Kidney (tissue), 14 donors: ENCODE data around the gene HOXA4. TPM values are rescaled to one million over a fixed set of nuclear protein-coding genes. Genes with fewer than 3 reads are reported as not detected.
A peak's percentile ranks its signal among the peaks of the same experiment; 100 is the strongest.

Experiments used
- DNase-seq, 5 donors: peaks; one replicate each; pipeline ENCODE4 v3.0.0-alpha.2; 2013 to 2020
- FAIRE-seq: peaks from 2 replicates; lab custom pipeline; 2012; peaks lifted over from hg19 to GRCh38; lab: Jason Lieb, UNC
- H3K27ac ChIP-seq, 2 donors: one replicate each; pipeline ENCODE4 v1.7.0; 2013; ENCODE audit warnings: low read depth in 2 of 2, low read length in 2 of 2, inconsistent platforms in 1 of 2
- H3K27me3 ChIP-seq: one replicate; pipeline ENCODE4 v1.7.1; 2013; ENCODE audit warnings: low read length, inconsistent platforms; ENCODE audit not compliant: control insufficient read depth, insufficient read depth
- H3K36me3 ChIP-seq, 3 donors: one replicate each; pipeline versions ENCODE4 v1.7.0 to v1.7.1; 2013; ENCODE audit warnings: low read length in 3 of 3, control low read depth in 1 of 3, inconsistent platforms in 1 of 3; ENCODE audit not compliant: insufficient read depth in 3 of 3, control insufficient read depth in 2 of 3
- H3K4me1 ChIP-seq, 3 donors: one replicate each; pipeline versions ENCODE4 v1.7.0 to v1.7.1; 2013; ENCODE audit warnings: low read length in 3 of 3, inconsistent platforms in 1 of 3, low read depth in 1 of 3; ENCODE audit not compliant: control insufficient read depth in 2 of 3, insufficient read depth in 2 of 3
- H3K4me3 ChIP-seq, 3 donors: one replicate each; pipeline versions ENCODE4 v1.7.0 to v1.8.1; 2013; ENCODE audit warnings: low read length in 3 of 3, control low read depth in 1 of 3, inconsistent platforms in 1 of 3
- H3K9ac ChIP-seq, 3 donors: one replicate each; pipeline versions ENCODE4 v1.7.0 to v1.7.1; 2013; ENCODE audit warnings: low read length in 3 of 3, control low read depth in 1 of 3, inconsistent platforms in 1 of 3
- H3K9me3 ChIP-seq, 3 donors: one replicate each; pipeline versions ENCODE4 v1.7.0 to v1.7.1; 2013; ENCODE audit warnings: low read length in 3 of 3, control low read depth in 1 of 3, inconsistent platforms in 1 of 3; ENCODE audit not compliant: control insufficient read depth in 2 of 3, insufficient read depth in 1 of 3
- intact Hi-C: fragments of 100-400 bp; cut with DNase I; formaldehyde crosslinking; loops from one replicate; pipeline ENCODE4 v1.11.1; 2022
- polyA plus RNA-seq: library from polyadenylated mRNA; stranded (reverse); fragments of 350-450 nt; fragmentation: Illumina TruSeq; extraction: RNeasy Lipid Tissue Mini Kit (QIAGEN cat#74804); gene quantifications from one replicate; pipeline ENCODE4 v1.2.3, GENCODE V29; 2014; ENCODE audit warnings: low read depth, low replicate concordance; ENCODE audit not compliant: insufficient read depth
- total RNA-seq: library from RNA; stranded (reverse); fragmentation: NEBNext Ultra II Directional; extraction: Animal tissue kit (Norgen Biotek cat#: 25700); gene quantifications from one replicate; pipeline ENCODE4 v1.2.1, GENCODE V29; 2021
- TF ChIP-seq, protein P1 (sequence below): IDR thresholded peaks from 3 replicates; pipeline ENCODE4 v1.5.1; 2012; ENCODE audit warnings: mild to moderate bottlenecking, moderate library complexity, borderline replicate concordance; ENCODE audit not compliant: insufficient read depth; ENCODE audit errors: extremely low read depth
- donor health status: control.
- donor health status: control.
- donor health status: control.
- donor health status: control.
- donor health status: control.
- donor health status: DM: yes; HTN: yes; CAD: no.
- donor health status: Normal renal cell carcinoma (clear cell type).

Gene HOXA4
- total and polyA plus RNA-seq, 2 donors from 2014 or later, result 11.2 to 13.0 TPM

DNA sequence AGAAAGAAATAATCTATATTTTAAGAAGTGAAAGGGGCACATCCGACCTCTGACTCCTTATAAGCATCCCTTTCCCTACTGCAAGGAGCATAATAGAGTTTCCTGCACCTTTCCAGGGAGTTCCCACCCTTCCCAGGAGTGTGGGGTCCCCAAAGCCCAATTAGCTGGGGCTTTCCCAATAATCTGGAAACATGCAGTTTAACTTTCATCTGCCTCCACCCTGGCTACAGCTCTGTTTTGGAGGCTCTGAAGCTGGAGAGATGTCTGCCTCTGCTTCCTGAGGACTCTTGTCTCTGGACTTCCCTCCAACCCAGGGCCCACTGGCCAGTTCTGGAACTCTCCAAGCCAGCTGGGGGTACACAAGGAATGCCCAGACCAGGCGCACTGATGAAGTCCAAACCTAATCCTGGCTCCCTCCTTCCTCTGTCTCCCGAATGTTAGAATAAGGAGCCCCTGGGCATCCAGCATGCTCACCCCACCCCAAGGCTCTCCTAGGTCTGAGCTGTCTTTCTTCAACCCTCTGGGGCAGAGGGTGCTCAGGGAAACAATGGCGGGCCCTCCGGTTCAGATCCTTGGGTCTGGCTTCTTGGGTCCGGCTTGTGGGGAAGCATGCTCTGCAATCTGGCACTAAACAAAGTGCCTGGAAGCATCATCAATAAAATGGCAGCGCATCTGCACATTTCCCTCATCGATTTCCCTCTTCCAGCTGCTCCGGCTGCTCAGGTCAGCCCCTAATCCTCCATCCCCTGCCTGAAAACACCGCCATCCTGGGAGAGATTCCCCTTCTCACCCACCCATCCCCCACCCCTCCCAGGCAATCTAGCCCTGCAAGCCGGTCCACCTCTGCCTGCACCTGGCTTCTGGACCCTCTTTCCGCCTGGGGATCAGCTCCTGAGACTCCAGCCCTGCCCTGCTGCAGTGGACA is 13.3 kb downstream of the HOXA4 start:
- peaks cover 13 to 32% (median 26%) of the 10 kb centered on the region in 3 donors for H3K4me1 ChIP-seq
- H3K9me3 ChIP-seq, result no peaks in the 10 kb centered on the region
- H3K36me3 ChIP-seq, result peaks cover 0 to 2% (median 0%) of the 10 kb centered on the region in 3 donors
- FAIRE-seq (no peak), DNase-seq (peak in 3 of 5 donors; percentile 61 to 76 (median 62))
- TF ChIP-seq, protein P1, sequence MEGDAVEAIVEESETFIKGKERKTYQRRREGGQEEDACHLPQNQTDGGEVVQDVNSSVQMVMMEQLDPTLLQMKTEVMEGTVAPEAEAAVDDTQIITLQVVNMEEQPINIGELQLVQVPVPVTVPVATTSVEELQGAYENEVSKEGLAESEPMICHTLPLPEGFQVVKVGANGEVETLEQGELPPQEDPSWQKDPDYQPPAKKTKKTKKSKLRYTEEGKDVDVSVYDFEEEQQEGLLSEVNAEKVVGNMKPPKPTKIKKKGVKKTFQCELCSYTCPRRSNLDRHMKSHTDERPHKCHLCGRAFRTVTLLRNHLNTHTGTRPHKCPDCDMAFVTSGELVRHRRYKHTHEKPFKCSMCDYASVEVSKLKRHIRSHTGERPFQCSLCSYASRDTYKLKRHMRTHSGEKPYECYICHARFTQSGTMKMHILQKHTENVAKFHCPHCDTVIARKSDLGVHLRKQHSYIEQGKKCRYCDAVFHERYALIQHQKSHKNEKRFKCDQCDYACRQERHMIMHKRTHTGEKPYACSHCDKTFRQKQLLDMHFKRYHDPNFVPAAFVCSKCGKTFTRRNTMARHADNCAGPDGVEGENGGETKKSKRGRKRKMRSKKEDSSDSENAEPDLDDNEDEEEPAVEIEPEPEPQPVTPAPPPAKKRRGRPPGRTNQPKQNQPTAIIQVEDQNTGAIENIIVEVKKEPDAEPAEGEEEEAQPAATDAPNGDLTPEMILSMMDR, result no peak
- peak overlapping the region; percentile 96 for H3K27ac ChIP-seq
- H3K4me3 ChIP-seq, result peak overlapping the region; percentile 61 to 74 (median 64)
- no peaks in the 10 kb centered on the region for H3K27me3 ChIP-seq
- intact Hi-C loops, result no loop called here
- peak overlapping the region; percentile 78 to 89 (median 79) for H3K9ac ChIP-seq

GRCh38 chr7:27116031-27116961 is 14.3 kb downstream of the HOXA4 start:
- intact Hi-C loops, result no loop called here
- FAIRE-seq, result no peak
- Histone ChIP-seq H3K36me3 (peaks cover 0 to 2% (median 0%) of the 10 kb centered on the region in 3 donors), H3K9ac (peak overlapping the region; percentile 79 to 89 (median 85)), H3K4me1 (peaks cover 13 to 31% (median 24%) of the 10 kb centered on the region in 3 donors), H3K4me3 (peak overlapping the region; percentile 61 to 74 (median 64)), H3K9me3 (no peaks in the 10 kb centered on the region), H3K27ac (peak overlapping the region; percentile 96), H3K27me3 (no peaks in the 10 kb centered on the region)
- DNase-seq, result peak; percentile 52 to 89 (median 59)
- TF ChIP-seq, protein P1, result no peak

DNA sequence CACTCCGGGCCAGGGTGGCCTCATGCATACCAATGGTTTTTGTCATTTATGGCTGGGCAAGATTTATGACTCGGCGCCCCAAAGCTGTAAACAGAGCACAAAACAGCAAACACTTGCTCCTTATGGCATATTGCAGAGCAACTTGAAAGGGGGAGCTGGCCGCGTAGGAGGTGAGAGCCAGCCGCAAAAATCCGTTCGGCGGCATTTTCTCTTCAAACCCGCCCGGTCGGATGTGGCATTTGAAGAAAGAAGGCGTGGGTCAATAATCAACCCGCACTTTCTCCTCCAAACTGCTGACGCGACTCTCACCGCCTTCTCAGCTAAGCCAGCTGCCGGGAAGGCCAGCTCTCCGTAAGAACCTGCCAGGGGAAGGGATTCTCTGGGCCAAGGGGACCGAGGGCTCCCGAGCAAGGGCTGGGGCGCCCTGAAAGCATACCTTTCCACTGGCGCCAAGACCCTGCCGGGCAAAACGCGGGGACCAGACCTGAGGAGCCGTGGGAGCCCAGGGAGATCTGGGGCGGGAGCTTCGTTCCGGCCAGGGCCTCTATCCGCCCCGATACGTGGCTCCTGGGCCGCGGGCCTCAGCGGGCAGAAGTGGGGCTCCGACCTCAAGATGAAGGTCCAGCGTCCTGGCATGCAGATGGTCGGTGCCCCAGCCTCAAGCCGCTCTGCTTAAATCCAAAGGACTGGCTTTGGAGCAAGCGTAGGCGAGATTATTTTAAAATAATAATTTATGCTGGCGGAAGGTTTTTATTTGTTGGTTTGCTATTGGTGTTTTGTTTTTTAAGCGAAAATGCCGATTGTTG is 15.1 kb downstream of the HOXA4 start:
- intact Hi-C loops, result no loop called here
- H3K27ac ChIP-seq, result peak overlapping the region; percentile 96
- peaks cover 13 to 24% (median 23%) of the 10 kb centered on the region in 3 donors for H3K4me1 ChIP-seq
- peaks cover 0 to 2% (median 0%) of the 10 kb centered on the region in 3 donors for H3K36me3 ChIP-seq
- H3K4me3 ChIP-seq, result peak overlapping the region; percentile 61 to 74 (median 64)
- DNase-seq (peak; percentile 81 to 97 (median 95)), FAIRE-seq (no peak)
- H3K27me3 ChIP-seq, result no peaks in the 10 kb centered on the region
- peak overlapping the region; percentile 79 to 89 (median 85) for H3K9ac ChIP-seq
- H3K9me3 ChIP-seq, result no peaks in the 10 kb centered on the region
- TF ChIP-seq, protein P1, result no peak
